Mesothelial cell of epicardium (in vitro differentiated cells): Measurements from ENCODE around the gene GMDS. TPM values are rescaled to one million over a fixed set of nuclear protein-coding genes. Genes with fewer than 3 reads are reported as not detected.

Source experiments
- DNase-seq, 2 experiments: peaks; one replicate each; pipeline ENCODE4 v3.0.0; 2021; ENCODE audit warnings: low spot score in 2 of 2; ENCODE audit not compliant: unreplicated experiment in 2 of 2
- H3K27ac Mint-ChIP-seq: 2 replicates; pipeline ENCODE4 v1.8.0; 2021; ENCODE audit warnings: mixed read lengths
- H3K27me3 Mint-ChIP-seq: 2 replicates; pipeline ENCODE4 v1.8.0; 2021; ENCODE audit warnings: low read depth, mixed read lengths
- H3K36me3 Mint-ChIP-seq: 2 replicates; pipeline ENCODE4 v1.8.0; 2021; ENCODE audit warnings: mixed read lengths
- H3K4me1 Mint-ChIP-seq: 2 replicates; pipeline ENCODE4 v1.8.0; 2021; ENCODE audit warnings: mixed read lengths
- H3K4me3 Mint-ChIP-seq: 2 replicates; pipeline ENCODE4 v1.8.0; 2021; ENCODE audit warnings: mild to moderate bottlenecking, moderate library complexity, mixed read lengths
- H3K9me3 Mint-ChIP-seq: 2 replicates; pipeline ENCODE4 v1.8.0; 2021; ENCODE audit warnings: mixed read lengths
- total RNA-seq: library from RNA; stranded (reverse); gene quantifications from 3 replicates; pipeline ENCODE4 v1.2.1, GENCODE V29; 2021
- TF ChIP-seq, protein P1 (sequence below): fragments of 200-600 bp; sonication (generic); IDR thresholded peaks from one replicate; pipeline ENCODE4 v1.5.0; 2021; ENCODE audit warnings: antibody characterized with exemption; ENCODE audit not compliant: unreplicated experiment

GMDS gene
- total RNA-seq, 1 donor from 2014 or later = 39.9 TPM

DNA sequence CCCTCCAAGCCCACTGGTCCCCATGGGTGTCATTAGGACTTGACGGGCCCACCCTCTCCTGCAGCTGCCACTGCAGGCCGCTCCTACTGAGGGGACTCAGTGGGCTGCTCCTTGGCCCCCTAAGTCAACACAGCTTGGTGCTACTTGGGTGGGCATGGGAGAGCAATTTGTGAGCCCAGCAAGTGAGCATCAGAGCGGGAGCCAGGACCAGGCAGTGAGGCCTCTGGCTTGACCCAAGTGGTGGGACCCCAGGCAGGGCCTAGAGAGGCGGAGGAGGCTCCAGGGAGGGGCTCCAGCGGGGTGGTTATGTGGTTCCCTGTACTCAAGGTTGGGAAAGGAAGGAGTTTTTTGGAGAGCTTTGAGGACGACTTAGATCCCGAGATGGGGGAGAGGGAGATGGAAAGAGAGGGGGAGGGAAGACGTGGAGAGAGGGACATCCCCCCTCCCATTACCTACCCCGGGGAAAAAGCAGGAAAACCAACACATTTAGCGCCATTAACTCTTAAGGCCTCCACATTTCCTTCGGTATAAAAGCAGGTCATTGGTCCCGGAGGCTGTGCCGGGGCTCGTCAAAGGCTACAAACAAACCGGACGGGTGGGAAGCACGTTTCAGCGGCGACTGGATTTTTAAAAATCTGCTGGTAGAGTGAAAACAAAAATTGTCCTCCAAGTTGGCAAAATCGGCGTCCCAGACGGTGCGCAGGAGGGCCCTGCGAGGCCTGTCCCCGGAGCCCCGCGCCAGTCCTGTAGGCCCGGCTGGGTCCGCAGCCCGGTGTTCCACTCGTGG, 626.9 kb downstream of the GMDS start:
- H3K27ac Mint-ChIP-seq = peak overlapping the region; percentile 89
- peaks cover 65% of the 10 kb centered on the region for H3K4me1 Mint-ChIP-seq
- no peaks in the 10 kb centered on the region for H3K36me3 Mint-ChIP-seq
- peak overlapping the region; percentile 39 for H3K4me3 Mint-ChIP-seq
- peaks cover 64% of the 10 kb centered on the region for H3K27me3 Mint-ChIP-seq
- no peaks in the 10 kb centered on the region for H3K9me3 Mint-ChIP-seq
- TF ChIP-seq, protein P1, sequence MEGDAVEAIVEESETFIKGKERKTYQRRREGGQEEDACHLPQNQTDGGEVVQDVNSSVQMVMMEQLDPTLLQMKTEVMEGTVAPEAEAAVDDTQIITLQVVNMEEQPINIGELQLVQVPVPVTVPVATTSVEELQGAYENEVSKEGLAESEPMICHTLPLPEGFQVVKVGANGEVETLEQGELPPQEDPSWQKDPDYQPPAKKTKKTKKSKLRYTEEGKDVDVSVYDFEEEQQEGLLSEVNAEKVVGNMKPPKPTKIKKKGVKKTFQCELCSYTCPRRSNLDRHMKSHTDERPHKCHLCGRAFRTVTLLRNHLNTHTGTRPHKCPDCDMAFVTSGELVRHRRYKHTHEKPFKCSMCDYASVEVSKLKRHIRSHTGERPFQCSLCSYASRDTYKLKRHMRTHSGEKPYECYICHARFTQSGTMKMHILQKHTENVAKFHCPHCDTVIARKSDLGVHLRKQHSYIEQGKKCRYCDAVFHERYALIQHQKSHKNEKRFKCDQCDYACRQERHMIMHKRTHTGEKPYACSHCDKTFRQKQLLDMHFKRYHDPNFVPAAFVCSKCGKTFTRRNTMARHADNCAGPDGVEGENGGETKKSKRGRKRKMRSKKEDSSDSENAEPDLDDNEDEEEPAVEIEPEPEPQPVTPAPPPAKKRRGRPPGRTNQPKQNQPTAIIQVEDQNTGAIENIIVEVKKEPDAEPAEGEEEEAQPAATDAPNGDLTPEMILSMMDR = no peak
- no peak for DNase-seq

DNA sequence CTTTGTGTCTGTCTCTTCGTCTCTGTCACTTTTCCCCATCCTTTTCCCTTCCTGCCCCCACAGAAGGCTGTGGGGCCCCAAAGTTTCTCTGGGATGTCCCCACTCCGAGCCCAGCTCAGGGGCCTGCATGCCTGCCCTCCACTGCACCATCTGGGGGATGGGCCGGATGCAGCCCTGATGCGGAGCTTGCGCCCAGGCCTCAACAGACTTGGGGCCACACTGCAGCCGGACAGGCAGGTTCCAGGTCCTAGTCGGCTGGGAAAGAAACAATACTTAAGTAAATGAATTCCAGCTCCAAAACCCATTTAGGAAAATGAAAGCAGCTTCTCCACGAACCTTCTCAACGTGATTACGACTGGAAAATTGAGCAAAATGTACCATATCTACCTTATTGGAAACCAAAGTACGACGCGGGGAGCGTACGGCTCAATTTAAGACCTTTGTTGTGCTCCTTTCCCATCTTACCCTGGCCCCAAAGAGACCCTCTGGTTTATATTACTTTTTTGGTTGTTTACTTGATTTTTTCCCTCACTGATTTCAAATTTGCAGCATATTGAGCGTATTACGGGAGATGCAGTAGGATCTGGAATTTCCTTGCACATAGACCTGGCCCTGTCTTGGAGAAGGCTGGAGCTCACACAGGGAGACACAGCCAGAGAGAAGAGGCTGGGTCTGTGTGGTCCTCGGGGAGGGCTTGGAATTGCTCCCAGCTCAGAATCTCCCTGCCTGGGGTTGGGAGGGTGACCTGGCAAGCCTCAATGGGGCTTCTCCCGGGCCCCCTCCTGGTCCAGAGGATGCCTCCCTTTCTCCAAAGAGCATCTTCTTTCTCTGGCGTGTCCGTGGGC, 627.7 kb downstream of the GMDS start:
- Mint-ChIP-seq H3K27me3 (peaks cover 63% of the 10 kb centered on the region), H3K4me1 (peaks cover 57% of the 10 kb centered on the region), H3K4me3 (peak overlapping the region; percentile 66), H3K36me3 (no peaks in the 10 kb centered on the region), H3K27ac (peak overlapping the region; percentile 89), H3K9me3 (no peaks in the 10 kb centered on the region)
- TF ChIP-seq, protein P1 = no peak
- DNase-seq = no peak

DNA sequence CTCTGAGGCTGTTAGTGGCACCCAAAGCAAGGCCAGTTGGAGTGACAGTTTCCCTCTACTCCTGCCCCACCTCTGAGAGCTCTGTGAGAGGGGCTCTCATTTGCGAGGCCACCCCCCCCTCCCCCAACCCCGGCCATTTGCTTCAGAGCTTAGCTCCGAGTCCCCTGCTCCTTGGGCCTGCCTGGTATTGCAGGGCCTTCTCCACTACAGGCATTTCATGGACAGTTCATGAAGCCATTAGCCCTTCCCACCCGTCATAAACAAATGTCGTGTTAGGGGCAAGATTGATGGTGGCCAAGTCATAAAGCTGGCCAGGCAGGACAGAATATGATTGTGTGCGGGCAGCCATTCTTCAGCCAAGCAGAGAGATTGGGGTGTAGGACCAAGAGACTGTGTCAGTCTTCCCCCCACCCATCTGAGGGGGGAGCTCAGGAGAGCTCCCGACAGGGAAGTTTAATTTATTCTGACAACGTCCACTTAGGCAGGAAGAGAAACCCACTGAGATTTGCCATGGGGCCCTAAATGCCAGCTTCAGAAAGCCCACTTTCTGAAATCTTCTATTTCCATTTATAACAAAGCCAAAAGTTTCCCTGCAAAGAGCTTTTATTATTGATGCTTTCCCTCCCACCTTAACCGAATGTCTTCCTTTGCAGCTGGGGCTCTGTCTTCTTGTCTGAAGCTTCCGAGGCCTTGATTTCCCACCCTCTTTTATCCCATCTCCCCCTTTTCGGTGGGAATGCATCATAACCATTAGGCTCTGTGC, 628.5 kb downstream of the GMDS start:
- H3K9me3 Mint-ChIP-seq = no peaks in the 10 kb centered on the region
- no peak for DNase-seq
- TF ChIP-seq, protein P1 = no peak
- peaks cover 59% of the 10 kb centered on the region for H3K27me3 Mint-ChIP-seq
- H3K27ac Mint-ChIP-seq = peak overlapping the region; percentile 89
- peaks cover 52% of the 10 kb centered on the region for H3K4me1 Mint-ChIP-seq
- peak overlapping the region; percentile 66 for H3K4me3 Mint-ChIP-seq
- peaks cover 7% of the 10 kb centered on the region for H3K36me3 Mint-ChIP-seq

DNA sequence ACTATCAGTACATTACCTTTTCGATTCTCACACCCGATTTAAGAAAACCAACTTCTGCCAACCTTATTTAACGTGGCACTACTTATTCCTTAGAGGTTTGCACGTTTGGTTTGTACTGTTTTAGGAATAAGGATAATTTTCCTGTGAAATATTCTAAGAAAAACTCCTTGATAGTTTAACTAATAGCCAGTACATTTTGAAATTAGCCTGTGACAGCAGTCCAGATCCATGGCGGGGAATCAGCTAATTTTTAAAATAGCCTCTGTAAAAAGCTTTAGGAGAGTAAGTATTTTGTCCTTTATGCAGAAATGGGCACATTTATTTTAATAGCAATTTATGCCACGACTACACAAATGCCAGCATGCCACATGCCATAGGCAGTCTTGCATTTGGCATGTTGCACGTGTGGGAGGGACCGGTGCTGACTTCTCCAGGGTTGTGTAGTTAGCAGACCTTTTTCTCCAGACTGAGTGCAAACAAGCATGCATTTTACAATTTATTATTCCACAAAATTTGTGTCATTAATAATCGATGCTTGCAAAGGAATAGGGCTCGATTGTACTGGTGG, 629.5 kb downstream of the GMDS start:
- TF ChIP-seq, protein P1 = no peak
- H3K4me3 Mint-ChIP-seq = peak overlapping the region; percentile 66
- H3K27ac Mint-ChIP-seq = peak overlapping the region; percentile 89
- no peak for DNase-seq
- H3K4me1 Mint-ChIP-seq = peaks cover 48% of the 10 kb centered on the region
- no peaks in the 10 kb centered on the region for H3K9me3 Mint-ChIP-seq
- H3K36me3 Mint-ChIP-seq = peaks cover 8% of the 10 kb centered on the region
- peaks cover 52% of the 10 kb centered on the region for H3K27me3 Mint-ChIP-seq
